ENCODE data around the gene TMEM41A.

Gene TMEM41A

GRCh38 chr3:185498503-185499396 is at the start of gene TMEM41A:
TSS of gene TMEM41A (minus strand) at chr3:185499035. CDS start at chr3:185498961, 74 bp downstream.
- DNase-seq: peak; percentile 85

GRCh38 chr3:185540695-185541094 is 41.9 kb upstream of the TMEM41A start:
- DNase-seq: no peak

DNA sequence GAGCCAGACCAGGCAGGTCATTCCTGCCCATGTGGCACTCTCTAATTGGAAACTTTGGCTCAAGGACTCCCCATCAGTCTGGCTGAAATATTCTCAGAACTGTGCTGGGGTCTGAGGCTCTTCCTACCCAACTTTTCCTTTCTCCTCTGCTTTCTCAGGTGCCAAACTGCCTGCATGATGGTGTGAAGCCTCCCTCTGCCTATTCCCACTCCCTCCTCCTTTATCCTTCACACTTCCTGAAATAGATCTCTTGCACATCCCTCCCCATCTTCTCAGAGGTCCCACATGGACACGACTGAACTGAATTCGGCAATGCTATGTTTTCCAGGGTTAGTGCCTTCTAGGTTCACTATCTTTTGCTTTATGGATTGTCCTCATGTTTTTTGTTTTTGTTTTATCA is 41.1 kb upstream of the TMEM41A start:
- DNase-seq: no peak

DNA sequence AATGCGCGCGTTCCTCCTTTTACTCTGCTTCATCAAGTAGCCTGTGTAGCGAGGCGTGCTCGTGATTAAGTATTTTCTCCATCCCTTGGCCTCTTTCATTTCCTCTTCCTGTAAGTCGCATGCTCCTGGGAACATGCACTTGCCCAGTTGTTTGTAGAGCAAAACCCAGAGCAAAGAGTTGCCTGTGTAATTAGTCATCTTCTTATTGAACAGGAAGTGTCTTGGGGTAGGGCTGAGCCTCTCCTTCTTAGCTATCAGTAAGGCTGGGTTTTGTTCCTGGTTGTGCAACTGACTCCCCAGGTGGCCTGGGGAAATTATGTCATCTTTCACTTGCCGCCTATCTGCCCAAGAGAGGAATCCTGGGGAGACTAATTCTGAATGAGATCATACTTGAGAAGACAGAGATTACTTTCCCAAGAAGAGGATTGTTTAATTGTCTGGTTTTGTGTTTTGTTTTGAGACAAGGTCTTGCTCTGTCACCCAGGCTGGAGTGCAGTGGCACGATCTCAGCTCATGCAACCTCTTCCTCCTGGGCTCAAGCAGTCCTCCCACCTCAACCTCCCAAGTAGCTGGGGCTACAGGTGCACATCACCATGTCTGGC is 38.6 kb upstream of the TMEM41A start:
- no peak for DNase-seq

GRCh38 chr3:185534511-185534910 is 35.7 kb upstream of the TMEM41A start:
- DNase-seq: no peak

GRCh38 chr3:185532901-185533300 is 34.1 kb upstream of the TMEM41A start:
- DNase-seq: no peak

DNA sequence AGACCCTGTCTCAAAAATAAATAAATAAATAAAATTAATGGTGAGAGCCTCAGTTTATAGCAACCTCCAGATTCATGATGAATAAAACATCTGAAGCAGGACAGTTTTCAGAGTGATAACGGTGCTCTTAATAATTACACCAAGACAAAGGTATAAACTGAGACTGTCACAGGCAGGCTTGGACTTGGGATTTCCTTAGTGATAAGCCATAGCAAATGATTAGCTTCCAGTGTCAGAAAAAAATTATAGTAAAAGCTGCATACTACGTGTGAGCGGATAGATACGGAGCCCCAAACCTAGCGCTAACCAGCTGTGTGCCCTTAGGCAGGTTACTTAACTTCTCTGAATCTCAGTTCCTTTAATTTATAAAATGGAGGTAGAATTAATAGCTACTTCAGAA is 32.0 kb upstream of the TMEM41A start:
- DNase-seq: no peak

DNA sequence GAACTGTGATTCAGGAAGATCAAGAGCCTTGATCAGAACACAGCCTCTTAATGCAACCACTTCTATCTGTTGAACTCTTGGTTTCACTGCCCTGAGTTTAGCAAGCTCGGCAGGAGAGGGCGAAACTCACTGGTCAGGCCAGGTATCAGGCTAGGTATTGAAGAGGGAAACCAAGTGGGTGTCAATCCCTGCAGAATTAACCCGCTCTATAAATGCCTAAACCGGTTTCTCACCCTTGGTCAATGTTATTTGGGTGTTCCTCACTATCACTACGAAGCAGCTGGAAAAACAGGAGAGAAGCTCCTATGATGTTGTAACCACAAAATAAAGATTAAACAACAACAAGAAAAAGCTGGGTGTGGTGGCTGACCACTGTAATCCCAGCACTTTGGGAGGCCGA is 29.7 kb upstream of the TMEM41A start:
- no peak for DNase-seq

- DNase-seq: no peak
Measured at GRCh38 chr3:185527364-185527763, 28.5 kb upstream of the TMEM41A start.

DNA sequence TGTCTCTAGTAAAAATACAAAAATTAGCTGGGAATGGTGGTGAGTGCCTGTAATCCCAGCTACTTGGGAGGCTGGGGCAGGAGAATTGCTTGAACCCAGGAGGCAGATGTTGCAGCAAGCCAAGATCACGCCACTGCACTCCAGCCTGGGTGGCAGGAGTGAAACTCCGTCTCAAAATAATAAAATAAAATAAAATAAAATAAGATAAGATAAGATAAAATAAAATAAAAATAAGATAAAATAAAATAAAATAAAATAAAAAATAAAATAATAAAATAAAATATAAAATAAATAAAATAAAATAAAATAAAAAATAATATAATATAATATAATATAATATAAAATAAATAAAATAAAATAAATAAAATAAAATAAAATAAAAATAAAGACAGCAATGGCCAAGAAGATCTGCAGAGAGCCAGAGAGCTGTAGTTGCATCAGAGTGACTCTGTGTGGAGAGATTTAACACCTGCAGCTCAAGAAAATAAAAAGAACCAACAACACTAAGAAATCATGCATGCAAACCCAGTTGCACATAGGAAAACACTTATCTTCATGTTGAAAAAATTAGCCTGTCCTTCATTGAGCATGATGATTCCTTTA is 27.6 kb upstream of the TMEM41A start:
- DNase-seq: no peak

GRCh38 chr3:185521349-185522138 is 22.7 kb upstream of the TMEM41A start:
- no peak for DNase-seq

- DNase-seq: no peak
Measured at GRCh38 chr3:185519021-185519420, 20.2 kb upstream of the TMEM41A start.

GRCh38 chr3:185517387-185518130 is 18.7 kb upstream of the TMEM41A start:
- no peak for DNase-seq

DNA sequence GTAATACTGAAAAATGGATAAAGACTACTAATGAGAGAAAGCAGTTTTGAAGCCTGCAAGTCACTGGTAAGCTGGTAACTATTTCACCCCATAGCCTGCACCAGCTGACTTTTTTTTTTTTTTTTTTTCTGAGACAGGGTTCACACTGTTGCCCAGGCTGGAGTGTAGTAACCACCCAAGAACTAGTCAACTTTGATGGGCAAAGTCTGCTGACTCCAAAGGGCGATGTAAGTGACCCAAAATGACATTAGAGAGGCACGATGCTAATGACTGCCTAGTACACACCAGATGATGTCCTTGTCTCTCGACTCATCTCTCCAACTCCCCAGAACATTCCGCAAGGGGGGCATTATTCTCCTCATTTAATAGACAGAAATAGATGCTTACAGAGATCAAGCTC is 12.9 kb upstream of the TMEM41A start:
- no peak for DNase-seq

- no peak for DNase-seq
Measured at GRCh38 chr3:185508335-185508991, 9.6 kb upstream of the TMEM41A start.

DNA sequence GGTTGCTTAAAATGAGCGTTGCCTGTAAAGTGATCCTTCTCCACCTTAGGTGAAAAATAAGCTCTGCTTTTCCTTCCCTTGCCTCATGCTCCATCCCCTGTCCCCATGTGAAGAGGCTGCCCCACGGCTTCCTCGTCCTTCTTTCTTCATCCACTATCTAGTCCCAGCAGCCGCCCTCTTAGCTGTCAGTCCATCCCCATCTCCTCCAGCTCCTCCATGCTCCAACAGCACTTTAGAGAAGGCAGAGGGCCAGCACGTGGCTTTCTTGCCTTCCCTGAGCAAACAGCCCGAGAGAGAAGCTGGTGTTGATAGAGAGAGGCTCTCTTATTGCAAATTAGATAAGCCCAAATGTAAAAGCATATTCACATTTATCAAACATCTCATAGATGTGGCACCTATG is 9.0 kb upstream of the TMEM41A start:
- DNase-seq: no peak

DNA sequence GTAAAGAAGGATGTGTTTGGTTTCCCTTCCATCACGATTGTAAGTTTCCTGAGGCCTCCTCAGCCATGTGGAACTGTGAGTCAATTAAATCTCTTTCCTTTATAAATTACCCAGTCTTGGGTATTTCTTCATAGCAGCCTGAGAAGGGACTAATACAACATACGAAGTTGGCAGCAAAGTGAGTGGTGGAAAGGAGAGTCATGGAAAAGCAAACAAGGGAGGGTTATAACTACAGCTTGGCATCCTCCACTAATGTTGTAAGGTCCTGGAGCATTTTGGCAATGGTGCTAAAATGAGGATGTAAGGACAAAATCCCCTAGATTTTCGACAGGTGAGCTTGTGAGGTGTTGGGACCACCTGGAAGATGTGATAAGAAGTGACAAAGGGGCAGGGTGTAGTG is 5.8 kb upstream of the TMEM41A start:
- no peak for DNase-seq

DNA sequence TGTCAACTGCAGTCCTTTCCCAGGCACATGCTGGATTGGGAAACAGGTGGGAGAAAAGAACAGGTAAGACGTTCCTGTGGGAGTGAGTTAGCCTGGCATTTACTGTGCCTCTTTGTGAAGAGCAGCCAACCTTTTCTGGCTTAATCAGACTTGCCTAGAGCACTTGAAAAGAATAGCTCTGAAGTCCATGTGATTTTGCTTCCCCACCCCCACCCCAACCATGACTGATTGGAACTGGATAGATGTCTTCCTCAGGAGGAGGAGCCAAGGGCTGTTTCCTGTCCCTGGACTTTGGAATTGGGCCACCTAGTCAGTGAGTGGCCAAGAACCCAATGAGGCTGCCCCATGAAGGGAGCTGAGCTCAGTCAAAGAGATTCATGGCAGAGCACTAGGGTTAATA is 4.7 kb upstream of the TMEM41A start:
- DNase-seq: no peak

DNA sequence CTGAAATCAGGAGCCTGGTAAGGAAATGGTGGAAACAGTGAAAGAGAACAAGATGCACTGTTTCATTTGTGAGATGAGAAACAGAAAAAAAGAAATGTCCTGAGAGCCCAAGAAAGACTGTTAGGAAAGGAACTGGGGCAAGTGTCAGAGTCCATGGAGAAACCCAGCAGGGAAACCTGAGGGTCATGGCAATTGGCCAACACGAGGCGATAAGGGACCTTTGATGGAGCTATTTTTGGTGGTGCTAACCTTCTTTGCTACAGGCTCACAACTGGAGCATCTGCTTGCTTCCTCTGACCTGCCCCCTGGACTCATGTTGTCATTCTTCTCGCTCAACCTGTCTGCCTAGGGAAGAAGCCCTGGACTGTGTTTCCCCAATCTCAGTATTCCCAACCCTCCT is 4.2 kb upstream of the TMEM41A start:
- DNase-seq: no peak

- DNase-seq: no peak
Measured at GRCh38 chr3:185490241-185490640, 8.6 kb downstream of the TMEM41A start.

- DNase-seq: no peak
Measured at GRCh38 chr3:185489462-185489861, 9.4 kb downstream of the TMEM41A start.

- DNase-seq: no peak
Measured at GRCh38 chr3:185488465-185488864, 10.4 kb downstream of the TMEM41A start.

Data from activated gamma-delta T cell treated with Interleukin-2 at 50 U/mL for 16 hours (primary cell).